GM21526 (cell line): ENCODE data around the gene SOWAHD.
"Not testable (repeated sequence)": the region's sequence is repeated elsewhere in the genome, so short reads cannot be mapped to it uniquely, and the experiment has no call there.

Experiments
- ATAC-seq: cut with Tn5 transposase; IDR thresholded peaks from one replicate; pipeline ENCODE4 v1.9.1; 2021; ENCODE audit warnings: moderate library complexity; ENCODE audit not compliant: unreplicated experiment, low FRiP score

Gene SOWAHD, protein sequence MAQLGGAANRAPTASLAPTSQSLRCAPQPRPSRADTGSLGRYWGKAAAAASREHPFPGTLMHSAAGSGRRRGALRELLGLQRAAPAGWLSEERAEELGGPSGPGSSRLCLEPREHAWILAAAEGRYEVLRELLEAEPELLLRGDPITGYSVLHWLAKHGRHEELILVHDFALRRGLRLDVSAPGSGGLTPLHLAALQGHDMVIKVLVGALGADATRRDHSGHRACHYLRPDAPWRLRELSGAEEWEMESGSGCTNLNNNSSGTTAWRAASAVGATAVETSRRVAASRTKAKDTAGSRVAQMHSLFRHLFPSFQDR

DNA sequence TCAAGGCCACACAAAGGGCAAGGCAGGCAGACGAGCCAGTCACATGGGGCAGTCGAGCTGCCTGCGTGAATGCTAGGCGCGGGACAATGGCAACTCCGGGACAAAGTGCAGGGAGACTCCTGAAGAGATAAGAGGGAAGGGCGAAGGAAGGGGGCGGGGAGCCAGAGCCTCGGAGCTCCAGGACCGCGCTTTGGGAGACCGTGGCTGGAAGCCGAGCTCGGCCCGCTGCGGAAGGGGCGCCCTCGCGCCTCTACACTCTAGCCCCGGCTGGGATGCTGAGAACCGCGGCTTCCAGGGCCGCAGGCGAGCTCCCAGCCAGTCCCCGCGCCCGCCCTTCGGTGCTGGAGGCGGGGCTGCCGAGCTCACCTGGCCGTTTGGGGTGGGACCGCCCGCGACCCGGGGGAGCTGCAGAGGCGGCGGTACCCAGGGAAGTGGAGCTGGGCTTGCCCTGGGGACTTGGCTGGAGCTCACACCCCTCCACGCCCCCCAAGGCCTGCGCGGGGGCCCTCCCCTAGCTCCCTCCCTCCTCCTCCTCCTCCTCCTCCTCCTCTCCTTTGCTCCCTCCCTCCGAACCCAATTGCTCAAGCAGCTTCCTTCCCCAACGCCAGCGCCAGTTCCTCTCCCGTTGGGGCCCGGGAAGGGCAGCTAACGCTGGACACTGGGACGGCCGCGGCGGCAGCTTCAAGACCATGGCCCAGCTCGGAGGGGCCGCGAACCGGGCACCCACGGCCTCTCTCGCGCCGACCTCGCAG lies at the start of gene SOWAHD:
SOWAHD (plus strand) TSS at position 610 of the 752 bp plus-strand sequence; CDS start at position 690, 80 bp downstream.
- ATAC-seq, result no peak

DNA sequence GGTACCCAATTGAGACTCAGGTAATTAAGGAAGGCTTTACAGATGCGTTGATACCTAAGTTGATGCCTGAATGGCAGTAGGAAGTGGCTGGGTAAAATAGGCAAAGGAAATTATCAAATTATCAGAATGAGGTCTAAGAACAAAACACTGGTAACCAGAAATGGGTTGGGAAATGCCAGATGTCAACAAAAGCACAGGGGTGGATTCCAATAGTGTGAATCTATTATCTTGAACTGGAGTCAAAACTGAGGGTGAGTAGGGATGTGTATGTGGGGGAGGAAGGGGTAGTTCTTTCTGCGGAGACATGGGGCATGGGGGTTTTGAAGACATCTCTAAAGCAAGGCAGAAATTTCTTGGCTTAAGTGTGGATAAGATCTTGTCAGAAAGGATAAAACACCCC lies 49.5 kb upstream of the SOWAHD start:
- ATAC-seq, result no peak

DNA sequence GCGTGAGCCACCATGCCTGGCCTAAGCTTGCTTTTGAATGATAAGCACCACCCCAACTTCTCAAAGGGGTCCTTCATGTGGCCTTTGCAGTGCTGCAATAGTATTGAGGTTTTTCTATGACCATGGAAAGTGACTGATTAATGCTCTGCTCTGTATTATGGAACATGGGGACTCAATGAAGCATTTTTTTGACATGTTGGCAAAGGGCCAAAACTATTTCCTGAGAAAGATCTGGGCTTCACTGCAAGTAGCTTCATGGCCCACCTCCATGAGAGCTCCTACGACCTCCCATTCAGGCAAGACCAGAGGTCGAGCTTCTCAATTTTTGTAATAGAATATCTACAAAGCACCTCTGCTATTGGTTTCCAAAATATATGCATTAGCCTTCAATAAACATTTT lies 48.8 kb upstream of the SOWAHD start:
- no peak for ATAC-seq

DNA sequence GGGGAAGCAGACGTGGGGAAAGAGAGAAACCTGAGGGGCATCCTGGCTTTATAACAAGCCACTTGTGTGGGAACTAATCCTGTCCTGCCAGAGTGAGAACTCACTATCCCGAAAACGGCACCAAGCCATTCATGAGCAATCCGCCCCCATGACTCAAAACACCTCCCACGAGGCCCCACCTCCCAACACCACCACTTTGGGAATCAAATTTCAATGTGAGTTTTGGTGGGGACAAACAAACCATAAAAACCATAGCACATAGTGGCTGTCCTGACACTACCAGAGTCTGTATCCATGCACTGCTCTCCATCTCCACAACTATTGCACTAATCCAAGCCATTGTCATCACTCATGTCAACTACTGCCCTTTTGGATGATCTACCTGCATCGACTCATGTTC lies 36.9 kb upstream of the SOWAHD start:
- ATAC-seq, result no peak

DNA sequence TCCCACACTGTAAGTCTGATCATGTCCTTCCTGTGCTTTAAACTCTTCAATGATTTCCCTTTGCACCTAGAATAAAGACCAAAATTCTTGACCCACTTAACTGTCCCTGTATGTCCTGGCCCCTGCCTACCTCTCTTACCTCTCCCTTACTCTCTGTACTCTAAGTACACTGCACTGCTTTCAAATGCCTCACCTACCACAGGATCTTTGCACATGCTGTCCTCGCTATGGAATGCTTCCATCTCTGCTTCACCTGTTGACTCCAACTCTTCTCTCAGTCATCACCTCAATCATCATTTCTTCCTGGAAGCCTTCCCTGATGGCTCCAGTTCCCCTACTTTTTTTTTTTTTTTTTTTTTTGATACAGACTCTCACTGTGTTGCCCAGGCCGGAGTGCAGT lies 36.5 kb upstream of the SOWAHD start:
- ATAC-seq, result no peak

DNA sequence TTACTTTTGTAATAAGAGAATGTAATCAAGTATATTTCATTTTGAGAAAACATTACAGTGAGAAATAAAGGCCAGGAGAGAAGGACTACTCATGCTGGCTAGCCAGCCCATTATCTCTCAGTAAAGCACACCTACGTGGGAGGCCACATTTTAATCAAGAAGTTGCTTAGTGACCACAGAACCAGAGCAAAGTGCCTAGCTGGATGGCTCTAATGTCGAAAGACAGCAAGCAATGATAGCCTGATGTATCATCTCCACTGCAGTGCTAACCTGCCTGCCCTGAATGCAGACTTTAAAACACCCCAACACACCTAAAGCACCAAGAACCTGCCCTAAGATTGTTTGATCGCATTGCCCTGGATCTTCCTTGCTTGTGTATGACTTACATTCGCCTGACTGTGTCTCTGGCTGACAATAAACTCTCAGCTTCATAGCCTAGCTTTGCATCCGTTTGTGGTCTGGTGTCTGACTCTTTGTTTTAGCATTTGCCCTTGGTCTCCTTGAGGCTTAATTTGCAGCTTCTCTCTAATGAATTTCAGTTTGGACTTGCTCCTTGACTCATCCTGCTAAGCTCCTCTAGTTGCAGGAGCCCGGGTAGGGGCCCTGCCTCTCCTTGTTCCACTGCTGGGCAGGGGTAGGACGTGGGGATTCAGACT lies 31.4 kb upstream of the SOWAHD start:
- ATAC-seq, result no peak

DNA sequence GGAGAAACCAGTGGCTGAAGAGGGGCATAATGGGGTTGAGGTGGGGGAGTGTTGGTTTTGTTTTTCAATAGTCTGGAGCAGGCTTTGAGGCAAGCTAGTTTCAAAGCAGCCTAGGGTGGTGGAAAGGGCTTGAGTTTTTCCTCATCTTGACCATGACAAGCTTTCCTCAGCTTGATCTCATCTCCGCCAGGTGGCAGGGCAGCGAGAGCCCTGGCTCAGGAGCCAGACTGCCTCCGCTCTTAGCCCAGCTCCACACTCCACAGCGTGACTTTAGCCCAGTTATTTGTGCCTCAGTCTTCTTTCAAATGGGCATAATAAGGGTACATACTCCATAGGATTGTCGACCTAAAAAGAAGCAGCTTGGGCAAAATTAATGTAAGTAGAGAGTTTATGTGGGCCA lies 29.9 kb upstream of the SOWAHD start:
- no peak for ATAC-seq

DNA sequence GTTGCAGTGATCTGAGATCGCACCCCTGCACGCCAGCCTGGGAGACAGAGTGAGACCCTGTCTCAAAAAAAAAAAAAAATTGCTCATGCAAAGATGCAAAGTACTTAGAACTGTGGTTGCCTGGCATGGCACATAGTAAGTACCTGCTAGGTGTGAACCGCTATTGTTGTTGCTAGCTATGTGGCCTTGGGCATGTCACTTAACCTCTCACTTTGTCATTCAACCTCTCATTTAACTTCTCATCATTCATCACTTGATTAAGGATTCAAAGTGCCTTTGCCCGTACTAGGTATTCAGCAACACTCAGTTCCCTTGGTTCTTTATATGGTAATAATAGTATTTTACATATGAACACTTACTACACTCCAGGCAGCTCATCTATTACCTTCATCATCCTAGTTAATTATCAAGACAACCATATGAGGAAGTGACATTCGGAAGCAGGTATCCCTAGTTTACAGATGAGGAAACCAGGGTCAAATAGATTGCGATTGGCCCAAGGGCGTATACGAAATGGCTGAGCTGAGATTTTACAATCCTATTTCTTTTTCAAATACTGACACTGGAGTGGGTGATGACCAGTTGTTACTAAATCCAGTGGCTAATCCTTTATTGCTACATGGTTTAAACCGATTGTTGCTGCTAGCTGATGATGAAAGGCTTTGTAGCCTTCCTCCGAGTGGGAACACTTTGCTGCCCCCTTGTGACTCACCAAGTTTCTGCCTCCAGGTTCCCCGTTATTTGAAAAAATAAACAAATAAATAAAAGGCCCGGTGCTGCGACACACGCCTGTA lies 28.8 kb upstream of the SOWAHD start:
- ATAC-seq, result peak; percentile 66

DNA sequence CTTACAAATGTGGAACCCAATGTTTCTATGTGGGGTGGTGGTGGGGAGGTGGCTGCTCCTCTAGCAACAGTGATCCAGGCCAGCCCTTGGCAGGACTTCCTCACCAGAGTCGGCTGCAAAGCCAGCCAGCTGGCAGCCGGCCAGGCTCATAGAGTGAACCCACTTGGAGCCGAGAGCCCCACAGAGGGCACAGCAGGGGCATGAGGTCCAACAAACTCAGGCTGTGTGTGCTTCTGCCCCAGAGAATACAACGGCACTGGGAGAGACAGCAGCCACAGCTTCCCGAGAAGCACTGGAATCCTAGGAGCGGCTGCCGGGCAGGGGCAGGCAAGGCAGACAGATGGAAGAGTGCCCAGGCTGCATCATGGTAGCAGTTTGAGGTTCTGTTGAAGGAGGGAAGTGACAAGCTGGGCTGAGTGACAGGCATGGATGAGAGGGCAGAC lies 23.5 kb upstream of the SOWAHD start:
- no peak for ATAC-seq

DNA sequence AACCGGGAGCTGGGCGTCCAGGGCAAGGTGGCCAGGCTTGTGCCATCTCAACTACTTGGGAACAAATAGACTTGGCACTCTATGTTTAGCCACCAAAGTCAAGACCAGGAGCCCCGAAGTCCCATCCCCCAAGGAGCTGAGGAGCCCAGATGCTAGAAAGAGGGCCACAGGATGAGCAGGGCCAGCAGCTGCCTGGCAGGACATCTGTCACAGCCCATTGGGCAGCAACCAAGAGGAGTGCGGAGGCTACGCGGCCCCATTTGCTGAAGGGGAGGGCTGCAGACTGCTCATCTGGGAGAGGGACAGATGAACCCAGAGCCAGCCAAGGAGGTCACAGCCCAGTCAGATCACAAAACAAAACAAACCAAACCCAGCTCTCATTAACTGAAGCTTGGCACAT lies 22.9 kb upstream of the SOWAHD start:
- ATAC-seq, result no peak

DNA sequence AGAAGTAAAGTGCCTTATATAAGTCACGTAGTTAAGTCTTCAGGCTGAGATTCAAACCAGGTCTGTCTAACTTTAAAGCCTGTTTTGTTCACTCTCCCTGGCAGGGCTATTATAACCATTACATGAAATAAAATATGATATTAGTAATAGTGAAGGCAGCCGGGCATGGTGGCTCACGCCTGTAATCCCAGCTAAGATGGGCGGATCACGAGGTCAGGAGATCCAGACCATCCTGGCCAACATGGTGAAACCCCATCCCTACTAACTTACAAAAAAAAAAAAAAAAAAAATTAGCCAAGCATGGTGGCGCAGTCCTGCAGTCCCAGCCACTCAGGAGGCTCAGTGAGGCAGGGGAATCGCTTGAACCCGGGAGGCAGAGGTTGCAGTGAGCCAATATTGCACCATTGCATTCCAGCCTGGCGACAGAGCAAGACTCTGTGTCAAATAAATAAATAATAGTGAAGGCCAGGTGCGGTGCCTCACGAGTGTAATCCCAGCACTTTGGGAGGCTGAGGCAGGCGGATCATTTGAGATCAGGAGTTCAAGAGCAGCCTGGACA lies 22.1 kb upstream of the SOWAHD start:
- no peak for ATAC-seq

DNA sequence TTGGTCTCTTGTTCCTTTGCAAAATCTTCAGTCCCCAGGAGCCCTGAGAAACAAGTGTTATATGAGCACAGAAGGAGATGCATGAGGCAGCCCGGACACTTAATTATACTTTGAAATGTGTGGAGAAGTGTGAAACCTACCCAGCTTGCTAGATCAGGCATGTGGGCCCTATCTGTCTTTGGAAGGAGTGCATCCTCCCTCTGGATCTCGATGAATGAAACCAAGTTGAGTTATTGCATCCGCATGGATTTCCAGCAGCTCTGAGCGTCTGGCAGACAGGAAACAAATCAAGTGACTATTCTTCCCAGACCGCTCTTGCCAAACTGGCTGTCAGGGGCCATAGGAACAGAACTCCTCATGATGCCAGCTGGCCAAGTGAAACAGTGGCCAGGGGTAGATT lies 19.6 kb upstream of the SOWAHD start:
- no peak for ATAC-seq

DNA sequence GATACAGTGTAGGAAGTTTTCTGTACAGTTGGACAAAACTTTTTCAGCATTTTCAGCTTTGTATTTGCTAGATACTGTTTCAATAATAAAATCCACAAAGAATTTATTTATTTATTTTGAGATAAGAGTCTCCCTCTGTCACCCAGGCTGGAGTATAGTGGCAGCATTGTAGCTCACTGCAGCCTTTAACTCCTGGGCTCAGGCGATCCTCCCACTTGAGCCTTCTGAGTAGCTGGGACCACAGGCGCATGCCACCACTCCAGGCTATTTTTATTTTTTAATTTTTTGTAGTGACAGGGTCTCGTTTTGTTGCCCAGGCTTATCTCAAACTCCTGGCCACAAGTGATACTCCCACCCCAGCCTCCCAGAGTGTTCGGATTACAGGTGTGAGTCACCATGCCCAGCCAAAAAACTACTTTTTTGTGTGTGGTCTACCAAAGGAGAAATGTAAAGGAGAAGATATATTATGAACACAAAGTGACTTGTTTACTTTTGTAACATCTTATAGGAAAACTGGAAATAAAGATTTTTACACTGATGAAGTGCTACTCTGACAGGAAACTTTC lies 13.0 kb upstream of the SOWAHD start:
- no peak for ATAC-seq

DNA sequence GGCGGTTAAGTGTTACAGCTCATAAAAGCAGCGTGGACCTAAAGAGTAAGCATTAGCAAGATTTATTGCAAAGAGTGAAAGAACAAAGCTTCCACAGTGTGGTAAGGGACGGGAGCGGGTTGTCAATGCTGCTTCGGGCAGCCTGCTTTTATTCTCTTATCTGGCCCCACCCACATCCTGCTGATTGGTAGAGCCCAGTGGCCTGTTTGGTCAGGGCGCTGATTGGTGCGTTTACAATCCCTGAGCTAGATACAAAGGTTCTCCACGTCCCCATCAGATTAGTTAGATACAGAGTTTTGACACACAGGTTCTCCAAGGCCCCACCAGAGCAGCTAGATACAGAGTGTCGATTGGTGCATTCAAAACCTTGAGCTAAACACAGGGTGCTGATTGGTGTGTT lies 8.3 kb upstream of the SOWAHD start:
- not testable (repeated sequence) for ATAC-seq

DNA sequence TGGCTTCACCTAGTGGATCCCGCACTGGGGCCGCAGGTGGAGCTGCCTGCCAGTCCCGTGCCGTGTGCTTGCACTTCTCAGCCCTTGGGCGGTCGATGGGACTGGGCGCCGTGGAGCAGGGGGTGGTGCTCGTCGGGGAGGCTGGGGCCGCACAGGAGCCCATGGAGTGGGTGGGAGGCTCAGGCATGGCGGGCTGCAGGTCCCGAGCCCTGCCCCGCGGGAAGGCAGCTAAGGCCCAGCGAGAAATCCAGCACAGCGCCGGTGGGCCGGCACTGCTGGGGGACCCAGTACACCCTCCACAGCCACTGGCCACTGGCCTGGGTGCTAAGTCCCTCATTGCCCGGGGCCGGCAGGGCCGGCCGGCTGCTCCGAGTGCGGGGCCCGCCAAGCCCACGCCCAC lies 7.6 kb upstream of the SOWAHD start:
- not testable (repeated sequence) for ATAC-seq

DNA sequence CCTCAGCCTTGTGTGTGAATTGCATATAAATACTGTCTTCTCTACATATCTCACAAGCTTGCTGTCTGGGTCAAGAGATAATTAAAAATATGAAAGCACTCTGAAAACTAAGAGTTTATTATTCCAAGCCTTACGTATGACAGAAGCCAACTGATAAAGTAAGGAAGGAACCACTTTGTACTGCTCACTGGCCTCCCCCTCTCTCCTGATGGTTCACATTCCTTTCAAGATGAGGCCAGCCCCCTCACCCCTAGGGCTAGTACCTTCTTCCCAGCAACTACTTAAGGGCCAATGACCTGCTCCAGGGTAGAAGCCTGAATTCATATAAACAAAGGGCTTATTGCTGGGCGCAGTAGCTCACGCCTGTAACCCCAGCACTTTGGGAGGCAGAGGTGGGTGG lies 5.4 kb upstream of the SOWAHD start:
- no peak for ATAC-seq

DNA sequence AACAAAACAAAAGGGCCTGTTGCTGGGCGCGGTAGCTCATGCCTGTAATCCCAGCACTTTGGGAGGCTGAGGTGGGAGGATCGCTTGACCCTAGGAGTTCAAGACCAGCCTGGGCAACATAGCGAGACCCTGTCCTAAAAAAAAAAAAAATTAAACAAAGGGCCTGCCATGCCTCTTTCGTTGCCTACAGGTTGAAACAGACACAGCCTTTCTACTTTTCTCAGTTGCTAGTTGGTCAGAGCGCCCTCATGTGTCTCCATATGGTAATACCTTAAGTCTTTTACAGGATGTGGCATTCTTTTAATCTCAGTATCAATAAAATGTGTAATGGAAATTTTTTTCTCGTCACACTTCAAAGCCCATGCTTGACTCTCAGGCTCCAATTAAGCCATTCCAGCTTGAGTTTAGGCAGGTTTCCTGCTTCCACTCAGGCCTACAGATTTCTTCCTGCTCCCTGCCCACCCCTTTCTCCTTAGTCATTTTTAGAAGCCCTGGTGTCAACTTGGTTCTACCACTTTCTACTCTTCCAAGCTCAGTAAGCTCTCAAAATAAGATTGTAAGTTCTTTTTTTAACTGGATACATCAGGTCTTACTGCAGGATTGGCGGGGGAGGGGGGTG lies 4.6 kb upstream of the SOWAHD start:
- no peak for ATAC-seq

DNA sequence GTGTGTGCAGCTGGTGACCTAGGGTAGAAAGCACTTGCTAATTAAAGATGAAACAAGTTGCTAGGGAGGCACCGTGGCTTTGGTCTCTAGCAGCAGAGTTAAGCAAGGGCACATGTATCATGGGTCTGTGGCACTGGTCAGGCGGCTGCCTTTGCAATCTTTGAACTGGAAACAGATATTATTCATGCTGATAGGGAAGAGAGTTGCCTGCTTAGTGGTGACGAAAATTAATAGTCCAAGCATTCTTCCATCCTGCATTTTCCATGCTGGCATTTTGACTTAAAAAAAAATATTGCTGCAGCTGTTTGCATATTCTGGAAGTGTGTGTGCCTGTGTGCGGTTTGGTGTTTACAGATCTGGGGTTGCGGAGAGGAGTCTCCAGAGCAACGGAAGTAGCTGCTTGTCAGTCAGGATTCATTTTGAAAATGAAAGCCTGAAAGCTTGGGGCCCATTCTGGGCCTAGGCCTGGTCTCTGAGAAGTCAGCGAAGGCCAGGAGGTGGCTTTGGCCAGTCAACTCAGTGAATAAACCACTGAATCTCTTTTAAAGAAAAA lies 2.3 kb upstream of the SOWAHD start:
- ATAC-seq, result peak; percentile 73

DNA sequence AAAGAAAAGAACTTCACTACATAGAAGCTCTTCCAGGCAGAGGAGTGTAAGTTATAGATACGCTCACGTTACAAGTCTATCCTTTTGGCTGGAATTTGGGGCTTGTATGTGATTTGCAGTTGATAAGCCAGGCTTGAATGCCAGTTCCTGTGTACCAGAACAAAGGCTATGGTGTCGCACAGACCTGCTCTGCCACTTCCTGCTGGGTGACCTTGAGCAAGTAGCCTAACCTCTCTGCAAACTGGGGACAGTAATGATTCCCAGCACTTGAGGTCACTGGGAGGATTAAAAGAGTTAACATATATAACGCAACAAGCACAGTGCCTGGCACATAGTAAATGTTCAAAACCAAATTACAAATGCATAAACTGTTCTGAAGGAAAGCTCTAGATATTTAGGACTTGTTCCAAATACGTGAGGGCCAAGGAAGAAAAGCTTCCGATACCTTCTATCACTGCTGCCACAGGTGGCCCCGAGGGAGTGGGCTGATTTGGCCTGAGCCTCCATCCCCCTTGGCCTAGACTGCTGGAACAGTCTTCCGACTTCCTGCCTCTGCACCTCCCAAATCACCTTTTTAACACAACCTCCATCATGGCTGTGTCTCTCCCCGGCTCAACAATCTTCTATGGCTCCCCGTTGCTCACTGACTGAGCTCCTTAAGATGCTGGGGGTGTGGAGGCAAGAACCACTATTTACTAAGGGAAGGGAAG lies 1.3 kb upstream of the SOWAHD start:
- no peak for ATAC-seq
